Renal pelvis (tissue), 4 donors: Measurements from ENCODE around the gene EPHA1. TPM values are rescaled to one million over a fixed set of nuclear protein-coding genes. Genes with fewer than 3 reads are reported as not detected.

Experiments
- DNase-seq: peaks from one replicate; pipeline ENCODE4 v3.0.0-alpha.2; 2013
- polyA plus RNA-seq, 3 donors: library from polyadenylated mRNA; unstranded; fragments of 120-200 nt; gene quantifications; one replicate each; pipeline ENCODE4 v1.2.1, GENCODE V29; 2013; ENCODE audit not compliant: insufficient read length in 3 of 3

EPHA1 gene
- polyA plus RNA-seq, 3 donors = 18.3 to 25.0 (median 18.6) TPM

GRCh38 chr7:143352531-143353002 lies 56.1 kb downstream of the EPHA1 start:
- DNase-seq = no peak

- DNase-seq = no peak
These were observed 57.1 kb downstream of the EPHA1 start for GRCh38 chr7:143351574-143351973.

- no peak for DNase-seq
These were observed 57.6 kb downstream of the EPHA1 start for GRCh38 chr7:143351060-143351459.

- no peak for DNase-seq
These were observed 60.7 kb downstream of the EPHA1 start for GRCh38 chr7:143347950-143348349.

- no peak for DNase-seq
These were observed 62.6 kb downstream of the EPHA1 start for GRCh38 chr7:143346018-143346417.

GRCh38 chr7:143345428-143345900 lies 63.2 kb downstream of the EPHA1 start:
- DNase-seq = peak; percentile 46

GRCh38 chr7:143343596-143343995 lies 65.1 kb downstream of the EPHA1 start:
- no peak for DNase-seq

- no peak for DNase-seq
These were observed 66.8 kb downstream of the EPHA1 start for GRCh38 chr7:143341842-143342241.

Other genes starting within 250 kb of the EPHA1 start
- gene TAS2R39, start 225.4 kb downstream of the EPHA1 start, polyA plus RNA-seq = not detected
- not detected for gene TAS2R40, start 186.8 kb downstream of the EPHA1 start, polyA plus RNA-seq
- 100 to 1,000 TPM; 200 to 232 (median 224) TPM for gene GSTK1, start 145.4 kb downstream of the EPHA1 start, polyA plus RNA-seq
- gene TMEM139, start 123.9 kb downstream of the EPHA1 start, polyA plus RNA-seq = 10 to 100 TPM; 56.7 to 62.9 (median 62.3) TPM
- gene CASP2, start 120.5 kb downstream of the EPHA1 start, polyA plus RNA-seq = 10 to 100 TPM; 47.4 to 61.7 (median 61.0) TPM
- under 1 TPM; 0.09 to 0.22 (median 0.16) TPM for gene CLCN1, start 92.7 kb downstream of the EPHA1 start, polyA plus RNA-seq
- gene FAM131B, start 46.1 kb downstream of the EPHA1 start, polyA plus RNA-seq = 1 to 10 TPM; 2.3 to 2.6 (median 2.5) TPM
- gene ZYX, start 27.5 kb downstream of the EPHA1 start, polyA plus RNA-seq = 100 to 1,000 TPM in 2 of 3 donors, 10 to 100 TPM in 1; 76.3 to 107 (median 102) TPM
- gene TAS2R60, start 34.6 kb upstream of the EPHA1 start, polyA plus RNA-seq = not detected
- not detected for gene TAS2R41, start 69.0 kb upstream of the EPHA1 start, polyA plus RNA-seq
- gene CTAGE15, start 162.9 kb upstream of the EPHA1 start, polyA plus RNA-seq = 1 to 10 TPM in 2 of 3 donors, under 1 TPM in 1; 0.74 to 1.6 (median 1.1) TPM
- gene TCAF2, start 212.1 kb upstream of the EPHA1 start, polyA plus RNA-seq = 1 to 10 TPM; 2.9 to 4.3 (median 3.3) TPM